Measurements from ENCODE around the gene RBM8A. TPM values are rescaled to one million over a fixed set of nuclear protein-coding genes. Genes with fewer than 3 reads are reported as not detected.

RBM8A gene
- total RNA-seq, 1 donor from 2014 or later = 177 TPM

DNA sequence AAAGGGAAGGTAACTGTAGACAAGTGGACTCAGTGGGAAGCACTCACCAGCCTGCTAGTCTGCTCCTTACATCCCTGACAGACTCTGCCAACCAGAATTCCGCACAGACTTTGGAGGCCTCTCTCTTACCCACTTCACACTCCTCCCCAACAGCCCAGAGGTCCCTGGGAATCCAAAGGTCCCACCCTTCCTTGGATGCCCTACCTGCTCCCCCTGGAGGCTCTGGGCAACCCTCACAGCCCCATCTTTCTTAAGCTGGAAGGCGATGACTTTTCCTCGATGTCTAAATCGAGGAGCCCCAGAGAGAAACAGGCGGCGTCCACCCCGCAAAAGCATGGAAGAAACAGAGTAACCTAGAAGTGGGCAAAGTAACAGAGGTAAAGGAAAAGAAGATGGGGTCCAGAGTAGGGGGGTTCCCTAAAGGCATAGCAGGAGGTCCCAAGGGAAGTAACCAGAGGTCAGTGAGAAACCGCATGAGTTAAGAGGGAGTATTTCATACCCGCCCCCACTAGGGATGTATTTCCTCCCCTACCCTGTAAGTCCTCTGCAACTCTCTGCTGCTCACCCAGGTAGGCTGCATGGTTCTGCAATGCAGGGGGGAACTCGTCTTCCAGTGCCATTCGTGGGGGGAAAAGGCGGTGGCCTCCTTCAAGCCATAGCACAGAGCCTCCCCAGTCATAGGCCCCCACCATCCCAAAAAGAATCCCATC is 25.8 kb downstream of the RBM8A start:
- Mint-ChIP-seq H3K4me3 (ENCODE audit: unreplicated experiment) (peak overlapping the region; percentile 45), H3K27ac (ENCODE audit: unreplicated experiment) (no peak overlapping the region)
- no peak for FAIRE-seq

DNA sequence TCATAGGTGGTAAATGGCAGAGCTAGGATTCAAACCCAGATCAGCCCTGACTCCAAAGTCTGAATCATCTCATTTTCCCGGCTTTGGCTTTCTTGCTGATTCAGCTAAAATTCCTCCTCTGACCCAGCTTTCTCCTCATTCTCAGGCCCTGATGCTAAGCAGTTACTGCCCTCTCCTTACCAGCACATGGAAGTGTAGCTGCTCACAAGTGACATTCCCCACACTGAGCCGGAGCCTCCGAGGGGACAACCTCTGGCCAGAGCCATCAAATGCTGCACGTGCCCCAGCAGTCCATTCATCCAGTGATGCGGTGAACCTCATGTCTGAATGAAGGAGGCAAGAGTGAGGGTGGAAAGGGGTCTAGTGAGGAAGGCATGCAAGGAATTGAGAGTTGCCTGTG is 28.5 kb downstream of the RBM8A start:
- Histone ChIP-seq H3K27ac (ENCODE audit: low read depth, low read length) (no peak overlapping the region), H2AFZ (ENCODE audit: low read depth, low read length) (no peak overlapping the region), H3K36me3 (ENCODE audit: insufficient read depth, low read length) (no peaks in the 10 kb centered on the region), H3K27me3 (ENCODE audit: insufficient read depth, low read length) (no peaks in the 10 kb centered on the region), H4K20me1 (ENCODE audit: insufficient read depth, low read length) (no peaks in the 10 kb centered on the region), H3K4me1 (ENCODE audit: insufficient read depth, low read length) (no peaks in the 10 kb centered on the region), H3K79me2 (ENCODE audit: insufficient read depth, low read length) (no peaks in the 10 kb centered on the region), H3K4me3 (ENCODE audit: insufficient read depth, low read depth, low read length) (no peak overlapping the region), H3K9ac (ENCODE audit: low read length) (no peak overlapping the region), H3K9me3 (ENCODE audit: insufficient read depth, low read depth, low read length) (no peaks in the 10 kb centered on the region), H3K4me2 (ENCODE audit: low read length) (no peak overlapping the region)
- FAIRE-seq (no peak), DNase-seq (ENCODE audit: low read depth) (no peak)
- peaks cover 15% of the 10 kb centered on the region for H3K27me3 Mint-ChIP-seq (ENCODE audit: low read depth, unreplicated experiment)
- peaks cover 9% of the 10 kb centered on the region for H3K36me3 Mint-ChIP-seq (ENCODE audit: low read depth, unreplicated experiment)
- peaks cover 7% of the 10 kb centered on the region for H3K4me1 Mint-ChIP-seq (ENCODE audit: low read depth, unreplicated experiment)
- H3K27ac Mint-ChIP-seq (ENCODE audit: unreplicated experiment) = peak overlapping the region; percentile 4
- TF ChIP-seq, protein P1, sequence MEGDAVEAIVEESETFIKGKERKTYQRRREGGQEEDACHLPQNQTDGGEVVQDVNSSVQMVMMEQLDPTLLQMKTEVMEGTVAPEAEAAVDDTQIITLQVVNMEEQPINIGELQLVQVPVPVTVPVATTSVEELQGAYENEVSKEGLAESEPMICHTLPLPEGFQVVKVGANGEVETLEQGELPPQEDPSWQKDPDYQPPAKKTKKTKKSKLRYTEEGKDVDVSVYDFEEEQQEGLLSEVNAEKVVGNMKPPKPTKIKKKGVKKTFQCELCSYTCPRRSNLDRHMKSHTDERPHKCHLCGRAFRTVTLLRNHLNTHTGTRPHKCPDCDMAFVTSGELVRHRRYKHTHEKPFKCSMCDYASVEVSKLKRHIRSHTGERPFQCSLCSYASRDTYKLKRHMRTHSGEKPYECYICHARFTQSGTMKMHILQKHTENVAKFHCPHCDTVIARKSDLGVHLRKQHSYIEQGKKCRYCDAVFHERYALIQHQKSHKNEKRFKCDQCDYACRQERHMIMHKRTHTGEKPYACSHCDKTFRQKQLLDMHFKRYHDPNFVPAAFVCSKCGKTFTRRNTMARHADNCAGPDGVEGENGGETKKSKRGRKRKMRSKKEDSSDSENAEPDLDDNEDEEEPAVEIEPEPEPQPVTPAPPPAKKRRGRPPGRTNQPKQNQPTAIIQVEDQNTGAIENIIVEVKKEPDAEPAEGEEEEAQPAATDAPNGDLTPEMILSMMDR (IDR thresholded peaks at IDR 0.05; ENCODE audit: insufficient read depth, low read depth, low read length) = no peak
- TF ChIP-seq EZH2 (IDR thresholded peaks at IDR 0.05; ENCODE audit: insufficient read depth, low read length) = no peak
- H3K9me3 Mint-ChIP-seq (ENCODE audit: unreplicated experiment) = no peaks in the 10 kb centered on the region
- no peak overlapping the region for H3K4me3 Mint-ChIP-seq (ENCODE audit: unreplicated experiment)

More for the DNA sequence above, 25.8 kb downstream of the RBM8A start:
- H4K20me1 ChIP-seq (ENCODE audit: insufficient read depth, low read length) = no peaks in the 10 kb centered on the region
- no peak for DNase-seq (ENCODE audit: low read depth)
- peaks cover 11% of the 10 kb centered on the region for H3K36me3 Mint-ChIP-seq (ENCODE audit: low read depth, unreplicated experiment)
- H3K9ac ChIP-seq (ENCODE audit: low read length) = no peak overlapping the region
- peaks cover 7% of the 10 kb centered on the region for H3K4me1 Mint-ChIP-seq (ENCODE audit: low read depth, unreplicated experiment)
- H3K36me3 ChIP-seq (ENCODE audit: insufficient read depth, low read length) = no peaks in the 10 kb centered on the region
- H3K27ac ChIP-seq (ENCODE audit: low read depth, low read length) = no peak overlapping the region
- H3K4me2 ChIP-seq (ENCODE audit: low read length) = no peak overlapping the region
- no peak overlapping the region for H3K4me3 ChIP-seq (ENCODE audit: insufficient read depth, low read depth, low read length)
- H3K27me3 ChIP-seq (ENCODE audit: insufficient read depth, low read length) = no peaks in the 10 kb centered on the region
- H3K4me1 ChIP-seq (ENCODE audit: insufficient read depth, low read length) = no peaks in the 10 kb centered on the region
- no peaks in the 10 kb centered on the region for H3K79me2 ChIP-seq (ENCODE audit: insufficient read depth, low read length)
- H3K9me3 ChIP-seq (ENCODE audit: insufficient read depth, low read depth, low read length) = no peaks in the 10 kb centered on the region
- TF ChIP-seq, protein P1 (IDR thresholded peaks at IDR 0.05; ENCODE audit: insufficient read depth, low read depth, low read length) = no peak
- no peak for TF ChIP-seq EZH2 (IDR thresholded peaks at IDR 0.05; ENCODE audit: insufficient read depth, low read length)
- no peaks in the 10 kb centered on the region for H3K9me3 Mint-ChIP-seq (ENCODE audit: unreplicated experiment)
- H2AFZ ChIP-seq (ENCODE audit: low read depth, low read length) = no peak overlapping the region
- H3K27me3 Mint-ChIP-seq (ENCODE audit: low read depth, unreplicated experiment) = peaks cover 8% of the 10 kb centered on the region

DNA sequence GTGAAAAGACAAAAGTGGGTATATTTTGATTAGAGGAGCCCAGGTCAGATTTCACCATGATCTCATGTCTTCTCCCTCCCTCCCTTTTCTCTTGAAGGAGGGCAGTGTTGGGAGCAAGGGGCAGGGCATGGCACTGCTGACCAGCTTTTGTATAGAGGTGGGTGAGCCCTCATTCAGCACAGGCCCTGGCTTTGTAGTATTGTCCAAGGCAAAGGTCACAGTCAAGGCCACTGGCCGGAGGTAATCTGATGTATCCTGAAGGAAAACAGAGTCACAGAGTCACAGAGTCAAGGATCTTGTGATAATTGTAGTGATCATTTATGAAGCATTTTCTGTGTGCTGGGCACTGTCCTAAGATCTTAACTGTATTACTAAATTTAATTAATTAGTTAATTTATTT is 29.3 kb downstream of the RBM8A start:
- Histone ChIP-seq H3K9ac (ENCODE audit: low read length) (no peak overlapping the region), H3K79me2 (ENCODE audit: insufficient read depth, low read length) (no peaks in the 10 kb centered on the region), H3K9me3 (ENCODE audit: insufficient read depth, low read depth, low read length) (no peaks in the 10 kb centered on the region), H3K4me1 (ENCODE audit: insufficient read depth, low read length) (peaks cover 3% of the 10 kb centered on the region), H3K27ac (ENCODE audit: low read depth, low read length) (no peak overlapping the region), H3K36me3 (ENCODE audit: insufficient read depth, low read length) (no peaks in the 10 kb centered on the region), H4K20me1 (ENCODE audit: insufficient read depth, low read length) (no peaks in the 10 kb centered on the region), H3K4me3 (ENCODE audit: insufficient read depth, low read depth, low read length) (no peak overlapping the region), H3K4me2 (ENCODE audit: low read length) (no peak overlapping the region), H2AFZ (ENCODE audit: low read depth, low read length) (no peak overlapping the region), H3K27me3 (ENCODE audit: insufficient read depth, low read length) (no peaks in the 10 kb centered on the region)
- peaks cover 7% of the 10 kb centered on the region for H3K4me1 Mint-ChIP-seq (ENCODE audit: low read depth, unreplicated experiment)
- DNase-seq (ENCODE audit: low read depth) (no peak), FAIRE-seq (no peak)
- H3K36me3 Mint-ChIP-seq (ENCODE audit: low read depth, unreplicated experiment) = peaks cover 9% of the 10 kb centered on the region
- H3K27me3 Mint-ChIP-seq (ENCODE audit: low read depth, unreplicated experiment) = peaks cover 15% of the 10 kb centered on the region
- H3K4me3 Mint-ChIP-seq (ENCODE audit: unreplicated experiment) = no peak overlapping the region
- no peak overlapping the region for H3K27ac Mint-ChIP-seq (ENCODE audit: unreplicated experiment)
- no peaks in the 10 kb centered on the region for H3K9me3 Mint-ChIP-seq (ENCODE audit: unreplicated experiment)
- TF ChIP-seq EZH2 (IDR thresholded peaks at IDR 0.05; ENCODE audit: insufficient read depth, low read length) = no peak
- TF ChIP-seq, protein P1 (IDR thresholded peaks at IDR 0.05; ENCODE audit: insufficient read depth, low read depth, low read length) = no peak

Data from astrocyte (in vitro differentiated cells and primary cell).